PFSK-1 (cell line): Measurements from ENCODE around the gene RALGAPB.

Experiments used
- FOXP2 ChIP-seq: optimal IDR thresholded peaks from 2 replicates; pipeline ENCODE3; 2011; ENCODE audit warnings: borderline replicate concordance, control low read depth, inconsistent platforms; ENCODE audit not compliant: insufficient read depth; ENCODE audit errors: extremely low read length, extremely low read depth
- POLR2AphosphoS5 ChIP-seq: IDR thresholded peaks from 2 replicates; pipeline ENCODE4 v1.6.1; 2012; ENCODE audit warnings: low read depth, mild to moderate bottlenecking, control low read depth, low read length, moderate library complexity
- REST ChIP-seq, 2 experiments: IDR thresholded peaks; 2 replicates each; pipeline versions ENCODE4 v1.6.1 to v1.8.0; 2011 to 2012; ENCODE audit warnings: low read depth in 2 of 2, low read length in 2 of 2, control low read depth in 1 of 2, inconsistent platforms in 1 of 2, mild to moderate bottlenecking in 1 of 2, moderate library complexity in 1 of 2; ENCODE audit not compliant: insufficient read depth in 1 of 2
- SIN3A ChIP-seq: IDR thresholded peaks from 2 replicates; pipeline ENCODE4 v1.6.1; 2012; ENCODE audit warnings: mild to moderate bottlenecking, low read length, moderate library complexity, borderline replicate concordance; ENCODE audit not compliant: insufficient read depth
- TAF1 ChIP-seq: IDR thresholded peaks from 2 replicates; pipeline ENCODE4 v1.6.1; 2012; ENCODE audit warnings: low read length, control low read depth, borderline replicate concordance; ENCODE audit not compliant: insufficient read depth

RALGAPB gene

GRCh38 chr20:38519426-38519825, 46.8 kb downstream of the RALGAPB start:
- TF ChIP-seq REST (IDR thresholded peaks at IDR 0.05; ENCODE audit: insufficient read depth in 1 of 2, low read depth in 2 of 2, low read length in 2 of 2) (no peak), POLR2AphosphoS5 (no peak)

- no peak for TF ChIP-seq FOXP2
- TF ChIP-seq SIN3A = no peak
- no peak for TF ChIP-seq TAF1
- TF ChIP-seq REST (IDR thresholded peaks at IDR 0.05; ENCODE audit: insufficient read depth in 1 of 2, low read depth in 2 of 2, low read length in 2 of 2) = no peak
- TF ChIP-seq POLR2AphosphoS5 = no peak
Measured at GRCh38 chr20:38520261-38520660, 47.6 kb downstream of the RALGAPB start.

- no peak for TF ChIP-seq SIN3A
- TF ChIP-seq TAF1 = no peak
- no peak for TF ChIP-seq FOXP2
- no peak for TF ChIP-seq POLR2AphosphoS5
- TF ChIP-seq REST (IDR thresholded peaks at IDR 0.05; ENCODE audit: insufficient read depth in 1 of 2, low read depth in 2 of 2, low read length in 2 of 2) = no peak
Measured at GRCh38 chr20:38523697-38524096, 51.1 kb downstream of the RALGAPB start.

- TF ChIP-seq POLR2AphosphoS5 = no peak
- TF ChIP-seq SIN3A = no peak
- TF ChIP-seq FOXP2 = no peak
- no peak for TF ChIP-seq TAF1
- no peak for TF ChIP-seq REST (IDR thresholded peaks at IDR 0.05; ENCODE audit: insufficient read depth in 1 of 2, low read depth in 2 of 2, low read length in 2 of 2)
Measured at GRCh38 chr20:38528167-38528566, 55.5 kb downstream of the RALGAPB start.

GRCh38 chr20:38531021-38531420, 58.4 kb downstream of the RALGAPB start:
- no peak for TF ChIP-seq POLR2AphosphoS5
- TF ChIP-seq SIN3A = no peak
- no peak for TF ChIP-seq TAF1
- no peak for TF ChIP-seq REST (IDR thresholded peaks at IDR 0.05; ENCODE audit: insufficient read depth in 1 of 2, low read depth in 2 of 2, low read length in 2 of 2)
- no peak for TF ChIP-seq FOXP2
